Caco-2 (cell line): ENCODE data around the gene FBXL7. TPM values are rescaled to one million over a fixed set of nuclear protein-coding genes. Genes with fewer than 3 reads are reported as not detected.

Source experiments
- BruUV-seq: library from RNA; stranded (reverse); fragments of 400-500 nt; replicated peaks from 2 replicates; lab custom pipeline; 2021; lab: Mats Ljungman, UMichigan
- CTCF ChIA-PET: fragments of 300-600 bp; sonication (Branson Sonifier 250); formaldehyde crosslinking; loops from one replicate; lab custom pipeline; 2022; ENCODE audit warnings: antibody characterized with exemption; lab: Charles Lee
- POLR2A ChIA-PET: fragments of 300-600 bp; sonication (Branson Sonifier 250); formaldehyde crosslinking; loops from one replicate; lab custom pipeline; 2022; ENCODE audit warnings: antibody characterized with exemption; lab: Charles Lee
- DNase-seq, 2 experiments: peaks; one replicate each; pipeline versions ENCODE4 v3.0.0 to v3.0.0-alpha.2; 2020 to 2022
- H3K27me3 ChIP-seq: replicated peaks from 2 replicates; pipeline ENCODE4 v1.6.0; 2011; ENCODE audit warnings: low read length; ENCODE audit not compliant: control insufficient read depth, insufficient read depth
- H3K36me3 ChIP-seq: 2 replicates; pipeline ENCODE4 v1.5.1; 2011; ENCODE audit warnings: low read length; ENCODE audit not compliant: control insufficient read depth, insufficient read depth
- H3K4me1 ChIP-seq: fragments of 250-450 bp; sonication (Bioruptor Pico); 2 replicates; pipeline ENCODE4 v1.5.1; 2020; ENCODE audit warnings: mild to moderate bottlenecking
- H3K4me3 ChIP-seq: 2 replicates; pipeline ENCODE4 v1.5.1; 2011; ENCODE audit warnings: low read depth, mild to moderate bottlenecking, control low read depth, low read length
- H3K9me3 ChIP-seq: fragments of 250-450 bp; sonication (Bioruptor Pico); 2 replicates; pipeline ENCODE4 v1.5.1; 2020; ENCODE audit warnings: mild to moderate bottlenecking, moderate library complexity
- H3K27ac Mint-ChIP-seq: one replicate; pipeline ENCODE4 v1.8.0; 2022; ENCODE audit warnings: mixed read lengths; ENCODE audit not compliant: unreplicated experiment
- H3K27me3 Mint-ChIP-seq: one replicate; pipeline ENCODE4 v1.8.0; 2022; ENCODE audit warnings: mixed read lengths; ENCODE audit not compliant: insufficient read depth, unreplicated experiment
- H3K36me3 Mint-ChIP-seq: one replicate; pipeline ENCODE4 v1.8.0; 2022; ENCODE audit warnings: mild to moderate bottlenecking, mixed read lengths; ENCODE audit not compliant: insufficient read depth, unreplicated experiment
- H3K4me1 Mint-ChIP-seq: one replicate; pipeline ENCODE4 v1.8.0; 2022; ENCODE audit warnings: low read depth, mixed read lengths; ENCODE audit not compliant: unreplicated experiment
- H3K4me3 Mint-ChIP-seq: one replicate; pipeline ENCODE4 v1.8.0; 2022; ENCODE audit warnings: mild to moderate bottlenecking, moderate library complexity, mixed read lengths; ENCODE audit not compliant: unreplicated experiment
- H3K9me3 Mint-ChIP-seq: one replicate; pipeline ENCODE4 v1.8.0; 2022; ENCODE audit warnings: mixed read lengths; ENCODE audit not compliant: unreplicated experiment
- CTCF ChIP-seq, 2 experiments: fragments of 200-600 bp in 1 of 2; IDR thresholded peaks; 1 replicate in 1 of 2; 2 replicates in 1 of 2; pipeline versions ENCODE4 v1.5.1 to v1.8.0; 2011 to 2022; ENCODE audit warnings: antibody characterized with exemption in 1 of 2, control low read depth in 1 of 2, inconsistent platforms in 1 of 2, low read depth in 1 of 2, low read length in 1 of 2, mild to moderate bottlenecking in 1 of 2, moderate library complexity in 1 of 2; ENCODE audit not compliant: insufficient read depth in 1 of 2, severe bottlenecking in 1 of 2, unreplicated experiment in 1 of 2
- intact Hi-C: fragments of 100-400 bp; cut with micrococcal nuclease; formaldehyde crosslinking; loops from one replicate; pipeline ENCODE4 v1.10.0; 2022; ENCODE audit not compliant: unreplicated experiment
- total RNA-seq: library from RNA; stranded (reverse); gene quantifications from 2 replicates; pipeline ENCODE4 v1.2.3, GENCODE V29; 2022

Gene FBXL7
- total RNA-seq, 1 experiment from 2014 or later = not detected

GRCh38 chr5:15717001-15717400, 217.0 kb downstream of the FBXL7 start:
- Mint-ChIP-seq H3K9me3 (no peaks in the 10 kb centered on the region), H3K27ac (no peak overlapping the region), H3K4me1 (no peaks in the 10 kb centered on the region), H3K36me3 (no peaks in the 10 kb centered on the region), H3K4me3 (no peak overlapping the region), H3K27me3 (peaks cover 3% of the 10 kb centered on the region)
- no peaks in the 10 kb centered on the region for H3K9me3 ChIP-seq
- no peak for DNase-seq
- no peaks in the 10 kb centered on the region for H3K36me3 ChIP-seq
- no peaks in the 10 kb centered on the region for H3K27me3 ChIP-seq
- ChIA-PET POLR2A (no interaction called here), CTCF (no interaction called here)
- intact Hi-C loops = no loop called here
- H3K4me1 ChIP-seq = no peaks in the 10 kb centered on the region
- H3K4me3 ChIP-seq = no peak overlapping the region
- BruUV-seq = no TSS peak
- no peak for TF ChIP-seq CTCF (IDR thresholded peaks at IDR 0.05; ENCODE audit: insufficient read depth in 1 of 2, low read depth in 1 of 2, low read length in 1 of 2, severe bottlenecking in 1 of 2, unreplicated experiment in 1 of 2)

DNA sequence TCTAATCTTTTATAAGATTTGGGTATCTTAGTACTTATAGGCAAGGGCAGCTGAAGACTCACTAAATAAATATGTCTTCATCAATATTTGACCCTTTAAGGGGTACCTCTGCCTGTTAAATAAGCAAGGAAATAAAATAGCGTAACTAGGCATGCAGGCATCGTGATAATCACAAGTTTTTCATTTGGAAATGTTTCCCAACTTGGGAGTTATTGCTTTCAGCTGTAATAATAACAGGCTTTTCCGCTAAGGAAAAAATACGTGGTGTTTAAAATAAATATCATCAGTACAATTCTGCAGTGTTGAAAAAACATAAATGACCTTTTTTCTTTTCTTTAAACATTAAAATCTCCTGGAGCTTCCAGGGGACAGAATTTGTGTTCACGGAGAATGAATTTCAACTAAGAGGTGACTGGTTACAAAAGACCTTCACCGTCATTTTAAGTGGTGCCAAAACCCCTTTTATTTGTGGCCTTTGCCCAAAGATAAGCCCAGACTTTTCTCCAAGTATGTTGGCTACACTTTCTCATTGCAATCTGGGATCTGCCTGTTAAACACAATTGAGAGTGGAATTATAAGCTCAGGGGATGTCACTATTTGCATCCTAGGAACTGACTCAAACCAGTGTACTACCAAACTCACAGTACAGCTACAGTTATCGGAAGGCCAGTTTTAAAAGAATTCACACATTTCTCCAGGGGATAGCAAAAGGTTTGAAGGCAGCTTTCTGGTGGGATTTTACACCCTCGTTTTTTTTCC, 218.6 kb downstream of the FBXL7 start:
- intact Hi-C loops = no loop called here
- Mint-ChIP-seq H3K9me3 (no peaks in the 10 kb centered on the region), H3K27me3 (peaks cover 3% of the 10 kb centered on the region), H3K27ac (no peak overlapping the region), H3K4me1 (no peaks in the 10 kb centered on the region), H3K36me3 (no peaks in the 10 kb centered on the region), H3K4me3 (no peak overlapping the region)
- H3K9me3 ChIP-seq = no peaks in the 10 kb centered on the region
- no peaks in the 10 kb centered on the region for H3K27me3 ChIP-seq
- ChIA-PET POLR2A (no interaction called here), CTCF (no interaction called here)
- DNase-seq = no peak
- no peaks in the 10 kb centered on the region for H3K36me3 ChIP-seq
- H3K4me3 ChIP-seq = no peak overlapping the region
- no TSS peak for BruUV-seq
- no peaks in the 10 kb centered on the region for H3K4me1 ChIP-seq
- TF ChIP-seq CTCF (IDR thresholded peaks at IDR 0.05; ENCODE audit: insufficient read depth in 1 of 2, low read depth in 1 of 2, low read length in 1 of 2, severe bottlenecking in 1 of 2, unreplicated experiment in 1 of 2) = no peak

DNA sequence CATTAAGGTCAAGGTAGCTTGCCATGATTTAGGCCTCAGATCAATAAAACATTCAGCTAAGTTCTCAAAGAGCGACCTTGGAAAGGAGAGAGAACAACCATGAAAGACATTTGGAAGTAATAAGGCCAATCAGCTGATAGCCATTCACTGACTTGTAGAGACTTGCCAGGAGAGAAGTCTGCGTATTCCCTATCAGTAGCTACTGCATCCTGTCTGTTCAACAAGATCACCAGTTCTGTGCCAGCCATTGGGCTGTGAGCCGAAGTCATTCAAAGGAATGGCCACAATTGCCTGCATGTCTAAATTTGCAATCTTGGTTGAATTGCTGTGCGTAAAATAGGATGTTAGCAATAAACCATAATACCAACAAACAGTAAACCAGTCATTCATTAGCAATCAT, 219.8 kb downstream of the FBXL7 start:
- POLR2A ChIA-PET = no interaction called here
- intact Hi-C loops = no loop called here
- peaks cover 3% of the 10 kb centered on the region for H3K27me3 Mint-ChIP-seq

More for the DNA sequence above, 219.8 kb downstream of the FBXL7 start:
- Histone ChIP-seq H3K36me3 (no peaks in the 10 kb centered on the region), H3K4me1 (no peaks in the 10 kb centered on the region), H3K9me3 (no peaks in the 10 kb centered on the region), H3K27me3 (no peaks in the 10 kb centered on the region), H3K4me3 (no peak overlapping the region)
- CTCF ChIA-PET = no interaction called here
- Mint-ChIP-seq H3K4me3 (no peak overlapping the region), H3K36me3 (no peaks in the 10 kb centered on the region), H3K27ac (no peak overlapping the region), H3K4me1 (no peaks in the 10 kb centered on the region), H3K9me3 (no peaks in the 10 kb centered on the region)
- DNase-seq = no peak
- no TSS peak for BruUV-seq
- no peak for TF ChIP-seq CTCF (IDR thresholded peaks at IDR 0.05; ENCODE audit: insufficient read depth in 1 of 2, low read depth in 1 of 2, low read length in 1 of 2, severe bottlenecking in 1 of 2, unreplicated experiment in 1 of 2)
